Fibroblast of upper back skin (primary cell): ENCODE results near the gene SCAMP5.

ENCODE experiments used
- DNase-seq: peaks from one replicate; pipeline ENCODE4 v3.0.0-alpha.2; 2013

Gene SCAMP5

DNA sequence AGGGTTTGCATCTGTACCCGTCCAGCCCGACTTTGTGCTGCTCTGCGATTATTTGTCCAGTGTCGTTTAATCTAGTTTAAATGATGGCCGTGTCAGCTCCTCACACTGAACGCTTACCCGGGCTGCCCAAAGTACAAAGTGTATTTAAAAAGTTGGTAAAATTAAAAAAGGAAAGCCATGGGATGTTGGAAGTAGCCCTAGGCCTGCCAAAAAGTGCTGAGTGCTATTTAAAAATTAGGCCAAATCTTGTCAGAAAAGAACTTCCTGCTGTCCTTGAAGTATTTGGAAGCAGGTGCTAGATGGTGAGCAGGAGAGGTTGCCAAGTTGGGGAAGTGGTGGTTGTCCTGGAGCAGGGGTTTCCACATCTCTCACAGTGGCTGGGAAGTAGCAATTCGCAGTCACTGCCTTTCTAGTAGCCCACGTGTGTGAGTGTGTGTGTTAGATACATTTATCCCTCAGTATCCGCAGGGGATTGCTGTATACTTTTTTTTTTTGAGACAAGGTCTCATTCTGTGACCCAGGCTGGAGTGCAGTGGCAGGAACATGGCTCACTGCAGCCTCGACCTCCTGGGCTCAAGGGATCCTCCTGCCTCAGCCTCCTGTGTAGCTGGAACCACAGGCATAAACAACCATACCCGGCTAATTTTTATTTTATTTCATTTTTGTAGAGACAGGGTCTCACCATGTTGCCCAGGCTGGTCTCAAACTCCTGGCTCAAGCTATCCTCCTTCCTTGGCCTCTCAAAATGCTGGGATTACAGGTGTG lies 28.7 kb downstream of the SCAMP5 start:
- no peak for DNase-seq

DNA sequence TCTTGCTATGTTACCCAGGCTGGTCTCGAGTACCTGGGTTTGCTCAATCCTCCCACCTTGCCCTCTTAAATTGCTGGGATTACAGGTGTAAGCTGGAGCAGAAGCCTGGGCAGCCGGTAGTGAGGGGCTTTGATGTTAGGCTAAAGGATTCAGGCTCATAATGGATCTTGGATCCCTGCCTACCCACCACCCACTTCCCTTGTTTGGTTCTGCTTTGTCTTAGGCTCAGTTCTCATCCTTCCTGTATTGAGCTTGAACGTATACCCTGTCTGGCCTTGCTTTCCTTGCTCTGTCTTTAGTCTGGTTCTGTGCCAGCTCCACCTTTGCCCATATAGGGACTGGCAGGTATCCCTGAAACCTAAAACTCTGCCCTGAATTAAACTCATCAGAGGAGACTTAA lies 29.7 kb downstream of the SCAMP5 start:
- no peak for DNase-seq

GRCh38 chr15:75025548-75026260 lies 30.3 kb downstream of the SCAMP5 start:
- no peak for DNase-seq

DNA sequence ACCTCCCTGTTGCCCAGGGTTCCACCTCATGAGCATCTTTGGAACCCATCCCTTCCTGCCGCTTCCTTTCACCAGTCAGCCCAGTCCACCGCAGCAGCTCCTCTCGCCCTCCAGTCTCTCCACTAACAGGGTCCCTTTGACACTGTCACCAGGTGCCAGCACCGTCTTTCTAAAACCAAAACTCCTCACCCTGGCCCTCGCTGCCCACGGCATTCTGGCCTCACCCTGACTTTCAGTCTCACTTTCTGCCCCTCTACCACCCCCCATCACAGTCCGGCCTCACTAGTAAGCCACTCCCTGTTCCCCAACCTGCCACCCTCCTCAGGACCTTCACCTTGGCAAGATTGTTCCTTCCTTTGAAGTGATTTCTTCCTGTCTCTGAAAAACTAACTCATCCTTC lies 32.2 kb downstream of the SCAMP5 start:
- DNase-seq, result no peak

DNA sequence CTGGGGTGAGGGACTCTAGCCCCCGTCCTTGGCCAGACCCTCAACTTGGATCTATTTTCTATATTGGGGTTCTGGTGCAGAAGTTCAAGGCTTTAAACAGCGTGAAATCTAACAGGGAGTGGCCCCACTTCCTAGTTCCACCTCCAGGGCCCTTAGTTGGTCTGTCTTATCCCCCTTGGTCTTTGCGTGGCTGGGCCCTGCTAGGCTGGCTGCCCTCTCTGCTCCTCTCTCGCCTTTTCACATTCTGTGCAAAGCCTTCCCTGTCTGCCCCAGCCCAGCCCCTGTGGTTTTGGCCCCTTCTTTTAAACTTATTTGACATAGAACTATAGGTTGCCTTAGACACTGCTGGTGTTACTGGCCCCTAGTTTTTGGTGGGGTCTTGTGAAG lies 33.6 kb downstream of the SCAMP5 start:
- no peak for DNase-seq

DNA sequence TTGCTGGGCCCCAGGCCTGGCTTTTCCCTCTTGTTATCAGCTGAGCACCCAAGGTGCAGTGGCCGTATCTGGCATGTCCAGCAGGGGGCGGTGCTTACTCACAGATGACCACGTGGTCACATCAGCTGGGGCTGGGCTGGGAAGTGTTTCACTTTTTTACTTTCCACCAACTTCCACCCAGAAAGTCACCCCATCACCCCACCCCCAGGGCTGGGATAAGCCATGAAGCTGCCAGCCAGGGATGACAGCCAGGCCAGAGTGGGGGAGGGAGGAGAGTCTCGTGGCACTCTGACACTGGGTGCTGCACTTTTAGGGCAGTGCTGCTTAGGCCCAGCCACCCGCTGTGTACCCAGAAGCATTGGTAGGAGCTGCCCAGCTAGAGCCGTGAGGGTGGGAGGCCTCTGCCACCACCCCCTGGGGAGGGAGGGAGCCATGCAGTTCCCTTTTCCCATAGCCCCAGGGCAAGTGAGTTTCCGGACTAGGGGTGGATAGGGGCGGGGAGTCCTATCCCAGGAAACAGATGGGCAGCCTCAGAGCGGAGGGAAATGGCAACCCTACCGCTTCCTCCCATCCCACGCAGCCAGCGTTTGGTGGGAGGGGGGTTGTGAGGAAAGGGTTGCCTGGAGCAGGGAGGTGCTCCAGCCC lies 34.1 kb downstream of the SCAMP5 start:
- DNase-seq, result peak; percentile 83

- peak; percentile 24 for DNase-seq
Observed at GRCh38 chr15:75030023-75030413, 34.7 kb downstream of the SCAMP5 start.

GRCh38 chr15:75030424-75030823 lies 35.1 kb downstream of the SCAMP5 start:
- DNase-seq, result no peak

DNA sequence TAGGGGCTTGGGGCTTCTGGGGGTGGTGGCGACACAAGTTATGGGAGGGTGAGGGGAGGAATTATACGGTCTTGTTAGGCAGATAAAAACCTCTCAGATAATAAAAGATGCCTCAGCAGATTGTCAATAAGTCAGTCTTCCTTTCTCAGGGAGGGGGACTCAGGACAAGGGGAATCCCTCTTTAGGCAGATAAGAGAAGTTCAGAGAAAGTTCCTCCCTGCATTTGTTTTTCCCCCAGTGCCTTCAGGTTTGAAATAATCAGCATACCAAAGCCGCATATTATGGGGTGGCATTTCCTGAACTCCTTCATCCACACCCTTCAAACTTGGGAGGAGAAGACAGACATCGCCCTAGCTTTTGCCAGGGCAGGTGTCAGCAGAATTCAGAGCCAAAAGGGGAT lies 36.5 kb downstream of the SCAMP5 start:
- no peak for DNase-seq

DNA sequence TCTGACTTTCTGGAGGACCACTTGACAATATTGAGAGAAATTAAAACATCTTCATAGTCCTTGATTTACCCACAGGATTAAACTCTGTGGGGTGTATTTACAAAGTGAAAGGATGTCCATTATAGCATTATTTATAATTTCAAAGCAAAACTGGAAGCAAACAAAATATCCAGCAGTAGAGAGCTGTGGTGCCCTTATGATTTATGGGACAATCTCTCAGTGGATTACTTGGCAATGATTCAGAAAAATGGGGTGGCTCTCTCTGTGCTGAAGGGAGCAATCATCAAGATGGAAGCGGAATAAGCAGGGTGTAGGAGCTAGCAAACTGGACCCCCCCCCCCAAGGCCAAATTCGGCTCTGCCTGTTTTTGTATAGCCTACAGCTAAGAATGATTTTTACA lies 37.0 kb downstream of the SCAMP5 start:
- DNase-seq, result no peak

GRCh38 chr15:75033809-75034208 lies 38.4 kb downstream of the SCAMP5 start:
- DNase-seq, result no peak

- DNase-seq, result no peak
Observed at GRCh38 chr15:75034615-75035014, 39.3 kb downstream of the SCAMP5 start.

- no peak for DNase-seq
Observed at GRCh38 chr15:75036212-75036616, 40.9 kb downstream of the SCAMP5 start.

DNA sequence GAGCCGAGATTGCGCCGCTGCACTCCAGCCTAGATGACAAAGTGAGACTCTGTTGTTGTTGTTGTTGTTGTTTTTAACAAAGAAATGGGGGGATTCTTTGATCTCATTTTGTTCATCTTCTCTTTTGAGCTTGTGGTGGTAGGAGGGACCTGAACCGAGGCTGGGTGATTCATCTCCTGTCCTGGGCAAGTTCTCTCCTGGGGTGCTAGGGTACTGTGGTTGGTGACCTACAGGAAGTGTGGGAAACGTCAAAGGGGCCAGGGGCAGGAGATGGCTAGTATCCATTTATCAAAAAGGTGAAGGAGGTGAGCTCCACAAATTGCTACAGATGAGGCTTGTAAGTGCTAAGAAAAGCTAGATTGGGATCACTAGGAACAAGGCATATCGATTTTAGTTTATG lies 42.3 kb downstream of the SCAMP5 start:
- no peak for DNase-seq

DNA sequence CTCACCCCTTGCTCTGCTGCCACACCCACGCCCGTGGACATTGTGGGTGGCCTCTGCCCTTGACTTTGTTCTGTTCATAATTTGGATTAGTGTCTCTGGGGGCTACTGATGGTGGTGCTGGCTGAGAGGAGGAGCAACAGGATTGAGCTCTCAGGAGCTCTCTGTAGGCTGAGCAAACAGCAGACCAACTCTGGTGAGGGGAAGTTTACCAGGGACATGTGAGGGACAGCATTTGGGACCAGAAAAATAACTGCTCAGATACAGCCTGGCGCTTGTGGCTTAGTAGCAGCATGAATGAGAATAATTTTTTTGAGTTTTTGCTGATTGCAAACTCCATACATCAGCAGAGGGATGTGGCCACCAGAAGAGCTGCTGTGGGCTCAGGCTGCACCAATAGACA lies 42.9 kb downstream of the SCAMP5 start:
- DNase-seq, result no peak

DNA sequence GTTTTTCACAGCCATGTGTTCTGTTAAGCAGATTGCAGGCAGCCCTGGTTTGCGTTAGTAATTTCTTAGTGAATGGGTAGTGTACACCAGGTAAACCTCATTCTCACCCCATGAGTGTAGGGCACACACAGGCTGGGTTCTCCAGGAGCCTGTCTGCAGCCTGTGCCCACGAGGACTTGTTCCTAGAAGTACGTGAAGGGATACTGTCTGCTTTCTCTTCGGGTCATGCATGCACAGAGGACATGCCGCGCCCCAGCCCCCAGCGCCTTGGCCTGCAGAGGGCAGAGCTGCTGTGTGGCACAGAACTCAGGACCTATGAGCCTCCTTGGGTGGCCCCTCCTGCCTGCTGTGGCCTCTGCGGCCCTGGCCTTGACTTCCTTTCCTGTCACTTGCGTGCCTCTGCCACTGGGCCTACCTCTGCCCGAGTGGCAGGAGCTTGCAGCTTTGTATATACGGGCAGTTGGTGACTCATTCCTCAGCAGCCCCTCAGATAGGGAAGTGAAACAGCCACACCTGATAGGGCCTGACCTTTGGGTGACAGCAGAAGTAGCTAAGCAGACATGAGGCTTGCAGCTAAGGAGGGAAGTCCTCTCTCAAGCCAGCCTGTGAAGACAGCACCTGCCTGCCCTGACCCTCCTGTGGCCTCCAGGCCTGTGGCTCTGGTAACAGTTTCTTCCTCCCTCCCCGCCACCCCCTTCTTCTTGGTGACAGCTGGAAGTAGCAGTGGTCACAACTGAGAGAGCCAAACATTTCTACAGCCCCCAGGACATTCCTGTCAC lies 47.6 kb downstream of the SCAMP5 start:
- DNase-seq, result no peak

DNA sequence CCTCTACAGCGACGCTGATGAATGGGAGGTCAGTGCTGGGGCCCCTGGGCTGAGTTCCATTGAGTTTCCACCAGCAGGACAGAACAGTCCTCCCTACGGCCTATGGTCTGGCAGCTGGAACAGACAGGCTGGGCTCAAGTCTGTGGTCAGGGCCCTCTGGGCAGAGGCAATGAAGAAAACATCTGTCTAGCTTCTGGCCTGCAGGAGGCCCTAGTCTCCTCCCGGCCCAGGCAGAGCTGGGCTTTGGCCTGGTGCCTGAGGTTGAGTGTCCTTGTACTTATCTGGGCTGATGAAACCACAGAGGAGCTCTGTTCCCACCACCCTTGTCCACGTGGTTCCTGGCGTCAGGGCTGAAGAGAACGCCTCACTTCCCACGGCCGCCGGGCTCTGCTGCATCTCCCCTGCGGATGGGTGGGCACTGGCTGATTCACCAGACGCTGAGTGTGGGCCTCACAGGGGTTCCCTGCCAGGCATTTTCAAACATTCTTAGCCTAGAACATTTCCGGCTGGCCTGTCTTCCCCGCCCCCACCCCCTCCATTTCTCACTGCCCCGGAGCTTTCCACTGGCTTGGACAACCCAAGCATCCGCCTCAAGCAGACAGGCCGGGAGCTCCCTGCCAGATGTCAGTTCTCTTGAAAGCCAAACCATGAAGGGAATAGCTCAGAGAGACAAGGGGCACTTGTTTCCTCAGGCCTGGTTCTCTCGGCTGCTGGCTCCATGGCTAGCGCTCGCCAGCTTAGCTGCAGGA lies 48.3 kb downstream of the SCAMP5 start:
- DNase-seq, result peak; percentile 99

DNA sequence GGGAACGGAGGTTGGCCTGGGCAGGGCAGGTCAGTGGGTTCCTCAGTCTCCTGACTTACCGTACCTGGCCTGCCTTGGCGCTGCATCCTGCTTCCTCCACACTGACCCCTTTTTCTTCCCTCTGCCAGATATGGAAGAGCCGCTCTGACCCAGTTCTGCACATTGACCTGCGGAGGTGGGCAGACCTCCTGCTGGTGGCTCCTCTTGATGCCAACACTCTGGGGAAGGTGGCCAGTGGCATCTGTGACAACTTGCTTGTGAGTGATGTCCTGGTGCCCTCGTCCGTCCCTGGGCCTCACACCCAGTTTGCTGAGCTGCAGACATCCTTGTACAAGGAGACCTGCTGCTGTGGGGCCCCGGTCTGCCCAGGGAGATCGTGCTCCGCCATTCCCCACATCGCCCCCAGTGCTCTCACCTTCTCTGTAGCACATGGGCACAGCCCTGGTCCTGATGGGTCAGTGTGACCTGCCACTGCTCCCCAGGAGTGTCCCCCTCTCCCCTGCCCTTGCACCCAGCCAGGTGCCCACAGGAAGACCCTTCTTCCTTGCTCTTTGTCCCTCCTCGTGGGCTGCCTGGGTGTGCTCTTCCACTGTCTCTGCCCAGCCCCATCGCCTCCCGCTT lies 49.0 kb downstream of the SCAMP5 start:
- no peak for DNase-seq

- DNase-seq, result no peak
Observed at GRCh38 chr15:75045332-75046015, 50.1 kb downstream of the SCAMP5 start.

DNA sequence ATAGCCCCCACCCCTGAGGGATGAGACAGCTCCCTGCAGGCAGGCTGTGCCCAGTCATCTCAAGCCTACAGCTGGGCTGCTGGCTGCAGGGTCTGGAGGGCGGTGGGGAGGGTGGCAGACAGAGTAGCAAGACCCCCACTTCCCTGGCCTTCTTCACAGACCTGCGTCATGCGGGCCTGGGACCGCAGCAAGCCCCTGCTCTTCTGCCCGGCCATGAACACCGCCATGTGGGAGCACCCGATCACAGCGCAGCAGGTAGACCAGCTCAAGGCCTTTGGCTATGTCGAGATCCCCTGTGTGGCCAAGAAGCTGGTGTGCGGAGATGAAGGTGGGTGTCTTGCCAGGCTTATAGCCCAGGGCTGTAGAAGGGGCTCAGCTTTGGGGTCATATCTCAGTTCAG lies 53.0 kb downstream of the SCAMP5 start:
- no peak for DNase-seq

GRCh38 chr15:75049392-75049791 lies 54.0 kb downstream of the SCAMP5 start:
- DNase-seq, result no peak

- DNase-seq, result no peak
Observed at GRCh38 chr15:75050283-75050682, 54.9 kb downstream of the SCAMP5 start.
